HG03025 (cell line): ENCODE measurements around the gene PARVB.
"Not testable (repeated sequence)": the region's sequence is repeated elsewhere in the genome, so short reads cannot be mapped to it uniquely, and the experiment has no call there.

ENCODE experiments used
- ATAC-seq: cut with Tn5 transposase; IDR thresholded peaks from one replicate; pipeline ENCODE4 v1.9.1; 2021; ENCODE audit warnings: mild to moderate bottlenecking, moderate library complexity; ENCODE audit not compliant: unreplicated experiment, low FRiP score

PARVB gene

GRCh38 chr22:43996981-43997265 lies 27.2 kb upstream of the PARVB start:
- ATAC-seq, result no peak

- no peak for ATAC-seq
Observed at GRCh38 chr22:43998679-43999264, 25.3 kb upstream of the PARVB start.

GRCh38 chr22:43999378-43999777 lies 24.7 kb upstream of the PARVB start:
- ATAC-seq, result no peak

- ATAC-seq, result no peak
Observed at GRCh38 chr22:44000123-44000522, 24.0 kb upstream of the PARVB start.

- no peak for ATAC-seq
Observed at GRCh38 chr22:44001521-44001920, 22.6 kb upstream of the PARVB start.

- ATAC-seq, result no peak
Observed at GRCh38 chr22:44002324-44002723, 21.8 kb upstream of the PARVB start.

- ATAC-seq, result no peak
Observed at GRCh38 chr22:44002997-44003396, 21.1 kb upstream of the PARVB start.

- ATAC-seq, result no peak
Observed at GRCh38 chr22:44003405-44004103, 20.5 kb upstream of the PARVB start.

GRCh38 chr22:44004104-44004460 lies 20.0 kb upstream of the PARVB start:
- no peak for ATAC-seq

- ATAC-seq, result no peak
Observed at GRCh38 chr22:44005524-44005923, 18.6 kb upstream of the PARVB start.

GRCh38 chr22:44012162-44012561 lies 11.9 kb upstream of the PARVB start:
- no peak for ATAC-seq

GRCh38 chr22:44012591-44012990 lies 11.5 kb upstream of the PARVB start:
- ATAC-seq, result no peak

GRCh38 chr22:44014241-44014640 lies 9.9 kb upstream of the PARVB start:
- no peak for ATAC-seq

- ATAC-seq, result not testable (repeated sequence)
Observed at GRCh38 chr22:44016586-44016985, 7.5 kb upstream of the PARVB start.

- no peak for ATAC-seq
Observed at GRCh38 chr22:44018594-44018993, 5.5 kb upstream of the PARVB start.

GRCh38 chr22:44019416-44019815 lies 4.7 kb upstream of the PARVB start:
- ATAC-seq, result no peak

- no peak for ATAC-seq
Observed at GRCh38 chr22:44019846-44020245, 4.3 kb upstream of the PARVB start.

- no peak for ATAC-seq
Observed at GRCh38 chr22:44020981-44021380, 3.1 kb upstream of the PARVB start.

GRCh38 chr22:44023404-44024287 lies 456 bp upstream of the PARVB start:
- ATAC-seq, result no peak

- ATAC-seq, result no peak
Observed at GRCh38 chr22:44025171-44026065, 1.3 kb downstream of the PARVB start.
